ENCODE data around the gene PDCD7. TPM values are rescaled to one million over a fixed set of nuclear protein-coding genes. Genes with fewer than 3 reads are reported as not detected.

The PDCD7 gene
- total RNA-seq, 1 donor from 2014 or later = 34.5 TPM

DNA sequence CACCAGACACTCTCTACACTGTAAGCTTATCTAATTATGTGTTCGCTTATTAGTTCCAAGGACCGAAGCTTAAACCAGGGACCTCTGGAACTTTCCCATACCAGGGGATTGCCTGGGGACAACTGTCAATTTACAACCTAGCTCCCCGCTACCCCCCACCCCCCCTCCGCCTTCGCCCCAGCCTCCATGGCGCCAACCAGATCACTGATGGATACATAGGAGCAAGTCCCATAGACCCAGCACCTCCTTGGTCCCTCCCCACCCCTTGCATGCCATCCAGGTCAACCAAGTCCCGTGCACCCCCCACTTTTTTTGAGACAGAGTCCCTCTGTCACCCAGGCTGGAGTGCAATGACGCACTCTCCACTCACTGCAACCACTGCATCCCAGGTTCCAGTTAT lies 930 bp upstream of the PDCD7 start:
- peaks cover 14% of the 10 kb centered on the region for H3K36me3 Mint-ChIP-seq
- H3K9me3 Mint-ChIP-seq = peaks cover 30% of the 10 kb centered on the region
- H3K4me1 Mint-ChIP-seq = peaks cover 22% of the 10 kb centered on the region
- TF ChIP-seq, protein P1, sequence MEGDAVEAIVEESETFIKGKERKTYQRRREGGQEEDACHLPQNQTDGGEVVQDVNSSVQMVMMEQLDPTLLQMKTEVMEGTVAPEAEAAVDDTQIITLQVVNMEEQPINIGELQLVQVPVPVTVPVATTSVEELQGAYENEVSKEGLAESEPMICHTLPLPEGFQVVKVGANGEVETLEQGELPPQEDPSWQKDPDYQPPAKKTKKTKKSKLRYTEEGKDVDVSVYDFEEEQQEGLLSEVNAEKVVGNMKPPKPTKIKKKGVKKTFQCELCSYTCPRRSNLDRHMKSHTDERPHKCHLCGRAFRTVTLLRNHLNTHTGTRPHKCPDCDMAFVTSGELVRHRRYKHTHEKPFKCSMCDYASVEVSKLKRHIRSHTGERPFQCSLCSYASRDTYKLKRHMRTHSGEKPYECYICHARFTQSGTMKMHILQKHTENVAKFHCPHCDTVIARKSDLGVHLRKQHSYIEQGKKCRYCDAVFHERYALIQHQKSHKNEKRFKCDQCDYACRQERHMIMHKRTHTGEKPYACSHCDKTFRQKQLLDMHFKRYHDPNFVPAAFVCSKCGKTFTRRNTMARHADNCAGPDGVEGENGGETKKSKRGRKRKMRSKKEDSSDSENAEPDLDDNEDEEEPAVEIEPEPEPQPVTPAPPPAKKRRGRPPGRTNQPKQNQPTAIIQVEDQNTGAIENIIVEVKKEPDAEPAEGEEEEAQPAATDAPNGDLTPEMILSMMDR (IDR thresholded peaks at IDR 0.05; ENCODE audit: unreplicated experiment) = no peak
- no peak for DNase-seq (ENCODE audit: low spot score in 2 of 2, unreplicated experiment in 2 of 2)
- H3K27ac Mint-ChIP-seq = no peak overlapping the region
- H3K27me3 Mint-ChIP-seq (ENCODE audit: low read depth) = no peaks in the 10 kb centered on the region
- H3K4me3 Mint-ChIP-seq = peak overlapping the region; percentile 81

DNA sequence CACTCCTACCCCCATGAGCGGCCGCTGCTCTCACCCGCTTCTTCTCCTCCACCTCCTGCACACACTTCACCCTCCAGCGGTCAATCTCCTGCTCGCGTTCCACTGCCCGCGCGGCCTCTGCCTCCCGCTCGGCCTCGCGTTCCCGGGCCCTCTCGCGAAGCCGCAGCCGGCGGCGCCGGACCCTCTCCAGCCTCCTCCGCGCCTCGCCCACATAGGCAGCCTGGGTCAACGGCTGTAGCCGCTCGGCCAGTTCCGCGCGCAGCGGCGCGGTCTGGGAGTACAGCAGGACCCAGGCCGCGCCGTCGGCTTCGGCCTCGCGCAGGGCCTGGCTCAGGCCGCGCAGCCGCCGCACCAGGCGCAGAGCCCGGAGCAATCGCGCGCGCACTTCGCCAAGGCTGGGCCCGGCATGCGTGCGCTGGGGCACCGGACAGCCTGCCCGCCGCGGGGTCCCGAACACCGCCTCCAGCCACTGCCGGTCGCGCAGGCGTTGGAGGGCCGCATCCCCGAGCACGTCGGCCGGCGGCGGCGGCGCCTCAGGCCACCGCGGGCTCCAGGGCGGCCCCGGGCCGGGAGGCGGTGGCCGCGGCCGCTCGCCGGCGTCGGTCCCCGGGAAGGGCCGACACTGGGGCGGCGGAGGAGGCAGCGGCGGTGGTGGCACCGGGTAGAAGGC lies 595 bp downstream of the PDCD7 start:
- Mint-ChIP-seq H3K27me3 (ENCODE audit: low read depth) (no peaks in the 10 kb centered on the region), H3K27ac (peak overlapping the region; percentile 88), H3K4me3 (peak overlapping the region; percentile 83), H3K36me3 (peaks cover 24% of the 10 kb centered on the region), H3K9me3 (peaks cover 19% of the 10 kb centered on the region), H3K4me1 (peaks cover 22% of the 10 kb centered on the region)
- DNase-seq (ENCODE audit: low spot score in 2 of 2, unreplicated experiment in 2 of 2) = peak; percentile 23 to 61
- TF ChIP-seq, protein P1 (IDR thresholded peaks at IDR 0.05; ENCODE audit: unreplicated experiment) = no peak

DNA sequence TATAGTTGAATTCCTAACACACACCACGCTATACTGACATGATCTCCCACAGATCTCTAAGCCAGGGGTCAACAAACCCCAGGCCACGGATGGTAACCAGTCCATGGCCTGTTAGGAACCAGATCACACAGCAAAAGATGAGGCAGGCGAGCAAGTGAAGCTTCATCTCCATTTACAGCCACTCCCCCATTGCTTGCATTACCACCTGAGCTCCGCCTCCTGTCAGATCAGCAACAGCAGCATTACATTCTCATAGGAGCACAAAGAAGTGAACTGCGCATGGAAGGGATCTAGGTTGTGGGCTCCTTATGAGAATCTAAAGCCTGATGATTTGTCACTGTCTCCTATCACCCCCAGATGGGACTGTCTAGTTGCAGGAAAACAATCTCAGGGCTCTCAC lies 2.7 kb downstream of the PDCD7 start:
- Mint-ChIP-seq H3K27ac (peak overlapping the region; percentile 22), H3K36me3 (peaks cover 25% of the 10 kb centered on the region), H3K4me3 (peak overlapping the region; percentile 30), H3K27me3 (ENCODE audit: low read depth) (no peaks in the 10 kb centered on the region), H3K9me3 (no peaks in the 10 kb centered on the region), H3K4me1 (peaks cover 22% of the 10 kb centered on the region)
- TF ChIP-seq, protein P1 (IDR thresholded peaks at IDR 0.05; ENCODE audit: unreplicated experiment) = no peak
- no peak for DNase-seq (ENCODE audit: low spot score in 2 of 2, unreplicated experiment in 2 of 2)

DNA sequence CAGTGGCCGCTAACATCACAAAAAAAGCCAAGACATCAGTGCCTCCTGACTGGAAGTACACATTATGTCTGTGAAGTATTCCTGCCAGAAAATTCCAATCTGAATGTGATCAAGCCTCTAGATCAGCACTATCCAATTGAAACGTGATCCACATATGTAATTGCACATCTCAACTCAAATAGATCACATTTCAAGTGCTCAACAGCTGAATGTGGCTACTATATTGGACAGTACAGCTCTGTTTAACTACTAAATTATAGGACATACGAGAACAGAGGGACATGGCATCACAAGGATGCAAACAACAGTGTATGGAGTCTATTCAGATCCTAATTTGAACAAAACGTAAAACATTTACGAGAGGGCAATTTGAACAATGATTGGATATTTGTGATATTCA lies 18.1 kb downstream of the PDCD7 start:
- H3K9me3 Mint-ChIP-seq = no peaks in the 10 kb centered on the region
- peaks cover 43% of the 10 kb centered on the region for H3K36me3 Mint-ChIP-seq
- no peaks in the 10 kb centered on the region for H3K27me3 Mint-ChIP-seq (ENCODE audit: low read depth)
- no peak overlapping the region for H3K4me3 Mint-ChIP-seq
- TF ChIP-seq, protein P1 (IDR thresholded peaks at IDR 0.05; ENCODE audit: unreplicated experiment) = no peak
- H3K27ac Mint-ChIP-seq = no peak overlapping the region
- peaks cover 6% of the 10 kb centered on the region for H3K4me1 Mint-ChIP-seq
- DNase-seq (ENCODE audit: low spot score in 2 of 2, unreplicated experiment in 2 of 2) = no peak

DNA sequence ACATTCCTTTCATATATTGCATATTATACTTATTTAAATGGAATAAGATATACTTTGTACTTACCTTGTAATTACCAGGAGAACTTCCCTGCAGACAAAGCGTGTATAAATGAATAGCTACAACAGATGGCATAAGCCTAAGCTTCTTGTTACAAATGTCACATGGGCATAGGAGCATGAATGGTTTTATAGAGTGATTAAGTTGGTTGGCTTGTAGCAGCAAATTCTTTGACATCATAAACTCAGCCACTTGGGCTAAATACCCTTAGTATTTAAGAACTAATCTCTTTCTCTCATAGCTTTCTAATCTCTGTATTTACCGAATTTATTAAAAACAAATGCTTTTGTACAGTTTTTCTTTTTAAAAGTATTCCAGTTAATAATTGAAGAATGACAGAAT lies 18.5 kb downstream of the PDCD7 start, which contains the start of gene UBAP1L:
TSS of gene UBAP1L (minus strand) at position 115 of the 400 bp plus-strand sequence. CDS start 8,985 bp downstream, outside the sequence.
- H3K36me3 Mint-ChIP-seq = peaks cover 43% of the 10 kb centered on the region
- no peaks in the 10 kb centered on the region for H3K27me3 Mint-ChIP-seq (ENCODE audit: low read depth)
- no peak for DNase-seq (ENCODE audit: low spot score in 2 of 2, unreplicated experiment in 2 of 2)
- H3K4me1 Mint-ChIP-seq = peaks cover 6% of the 10 kb centered on the region
- H3K4me3 Mint-ChIP-seq = no peak within 1 kb of the TSS
- H3K9me3 Mint-ChIP-seq = no peaks in the 10 kb centered on the region
- TF ChIP-seq, protein P1 (IDR thresholded peaks at IDR 0.05; ENCODE audit: unreplicated experiment) = no peak
- no peak within 1 kb of the TSS for H3K27ac Mint-ChIP-seq

All from mesothelial cell of epicardium (in vitro differentiated cells).